Endothelial cell of umbilical vein (primary cell): ENCODE results near the gene MRNIP. TPM values are rescaled to one million over a fixed set of nuclear protein-coding genes. Genes with fewer than 3 reads are reported as not detected.

Source experiments
- BruUV-seq: library from RNA; stranded (reverse); fragments of 400-500 nt; replicated peaks from 2 replicates; lab custom pipeline; 2021; lab: Mats Ljungman, UMichigan
- CTCF ChIA-PET: fragments of 300-600, 350-600 bp; sonication (Branson Sonifier 250); formaldehyde crosslinking; loops from one replicate; lab custom pipeline; 2021; ENCODE audit warnings: antibody characterized with exemption, inconsistent platforms; lab: Charles Lee
- POLR2A ChIA-PET: fragments of 300-600, 350-600 bp; sonication (Branson Sonifier 250); formaldehyde crosslinking; loops from one replicate; lab custom pipeline; 2021; ENCODE audit warnings: antibody characterized with exemption, inconsistent platforms; lab: Charles Lee
- DNase-seq: peaks from one replicate; pipeline ENCODE4 v3.0.0-alpha.2; 2011; ENCODE audit warnings: low read depth, low spot score
- FAIRE-seq: peaks from 2 replicates; lab custom pipeline; 2011; peaks lifted over from hg19 to GRCh38; lab: Jason Lieb, UNC
- H2AFZ ChIP-seq: 2 replicates; pipeline ENCODE4 v1.6.0; 2012; ENCODE audit warnings: low read depth, low read length, control low read depth, inconsistent platforms
- H3K27ac ChIP-seq: 2 replicates; pipeline ENCODE4 v1.5.1; 2011; ENCODE audit warnings: low read depth, mild to moderate bottlenecking, control low read depth, low read length, moderate library complexity; ENCODE audit not compliant: insufficient read depth
- H3K27me3 ChIP-seq, 2 experiments: 2 replicates each; pipeline versions ENCODE4 v1.6.0 to v1.6.1; 2011; ENCODE audit warnings: low read length in 2 of 2, mixed read lengths in 1 of 2; ENCODE audit not compliant: control insufficient read depth in 2 of 2, insufficient read depth in 2 of 2
- H3K36me3 ChIP-seq, 2 experiments: 2 replicates in 1 of 2; 3 replicates in 1 of 2; pipeline ENCODE4 v1.5.1; 2011; ENCODE audit warnings: low read length in 2 of 2, mild to moderate bottlenecking in 1 of 2, moderate library complexity in 1 of 2; ENCODE audit not compliant: control insufficient read depth in 2 of 2, insufficient read depth in 2 of 2; ENCODE audit errors: extremely low read depth in 1 of 2
- H3K4me1 ChIP-seq: 3 replicates; pipeline ENCODE4 v1.5.1; 2011; ENCODE audit warnings: mild to moderate bottlenecking, low read length; ENCODE audit not compliant: control insufficient read depth, insufficient read depth; ENCODE audit errors: extremely low read depth
- H3K4me2 ChIP-seq: 2 replicates; pipeline ENCODE4 v1.6.1; 2011; ENCODE audit warnings: low read length, control low read depth, mixed read lengths; ENCODE audit not compliant: insufficient read depth
- H3K4me3 ChIP-seq, 3 experiments: fragments of 200-600 bp in 1 of 3; sonication (generic), shearing (Covaris generic) in 1 of 3; replicated peaks in 1 of 3; 2 replicates each; pipeline ENCODE4 v1.5.1; 2011 to 2016; ENCODE audit warnings: control low read depth in 3 of 3, low read length in 3 of 3, mild to moderate bottlenecking in 2 of 3, inconsistent platforms in 1 of 3, low read depth in 1 of 3, moderate library complexity in 1 of 3; ENCODE audit not compliant: insufficient read depth in 1 of 3
- H3K79me2 ChIP-seq: 2 replicates; pipeline ENCODE4 v1.6.0; 2012; ENCODE audit warnings: low read length, inconsistent platforms; ENCODE audit not compliant: control insufficient read depth, insufficient read depth
- H3K9ac ChIP-seq: replicated peaks from 2 replicates; pipeline ENCODE3; 2011; ENCODE audit warnings: low read length, control low read depth; ENCODE audit not compliant: insufficient read depth; ENCODE audit errors: extremely low read depth
- H3K9me1 ChIP-seq: replicated peaks from 3 replicates; pipeline ENCODE4 v1.6.0; 2011; ENCODE audit warnings: mild to moderate bottlenecking, low read length; ENCODE audit not compliant: control insufficient read depth, insufficient read depth; ENCODE audit errors: extremely low read depth
- H3K9me3 ChIP-seq: replicated peaks from 2 replicates; pipeline ENCODE4 v1.5.1; 2012; ENCODE audit warnings: low read length, inconsistent platforms; ENCODE audit not compliant: control insufficient read depth, insufficient read depth
- H4K20me1 ChIP-seq: replicated peaks from 2 replicates; pipeline ENCODE3; 2011; ENCODE audit warnings: mild to moderate bottlenecking, low read length; ENCODE audit not compliant: control insufficient read depth, insufficient read depth; ENCODE audit errors: extremely low read depth
- CTCF ChIP-seq, 2 donors: IDR thresholded peaks; 1 replicate in 1 of 2; 2 replicates in 1 of 2; pipeline ENCODE4 v1.5.1; 2011; ENCODE audit warnings: low read length in 2 of 2, mild to moderate bottlenecking in 2 of 2, moderate library complexity in 2 of 2, control low read depth in 1 of 2, inconsistent platforms in 1 of 2, low read depth in 1 of 2; ENCODE audit not compliant: insufficient read depth in 1 of 2; ENCODE audit errors: extremely low read depth in 1 of 2
- EZH2 ChIP-seq: IDR thresholded peaks from 2 replicates; pipeline ENCODE4 v1.6.1; 2012; ENCODE audit warnings: borderline replicate concordance, low read depth, mild to moderate bottlenecking, moderate library complexity, low read length, inconsistent platforms; ENCODE audit not compliant: severe bottlenecking
- FOS ChIP-seq: IDR thresholded peaks from 2 replicates; pipeline ENCODE4 v1.6.1; 2011; ENCODE audit warnings: mild to moderate bottlenecking, low read length, moderate library complexity, borderline replicate concordance; ENCODE audit not compliant: insufficient read depth
- GATA2 ChIP-seq: IDR thresholded peaks from 2 replicates; pipeline ENCODE4 v1.7.0; 2011; ENCODE audit warnings: low read depth, mild to moderate bottlenecking, moderate library complexity, mixed read lengths, low read length; ENCODE audit not compliant: insufficient read length, insufficient read depth
- JUN ChIP-seq: IDR thresholded peaks from 2 replicates; pipeline ENCODE4 v1.6.1; 2011; ENCODE audit warnings: borderline replicate concordance, low read depth; ENCODE audit not compliant: insufficient read length, insufficient read depth
- MAX ChIP-seq: IDR thresholded peaks from 2 replicates; pipeline ENCODE4 v1.6.1; 2011; ENCODE audit not compliant: insufficient read depth, insufficient read length
- MYC ChIP-seq: IDR thresholded peaks from one replicate; pipeline ENCODE4 v1.6.1; 2011; ENCODE audit warnings: mild to moderate bottlenecking, low read depth, low read length
- POLR2A ChIP-seq: IDR thresholded peaks from 2 replicates; pipeline ENCODE4 v1.6.1; 2012; ENCODE audit warnings: low read depth, mild to moderate bottlenecking, control low read depth, low read length
- POLR2AphosphoS5 ChIP-seq: IDR thresholded peaks from 2 replicates; pipeline ENCODE4 v1.6.1; 2012; ENCODE audit warnings: low read depth, mild to moderate bottlenecking, control low read depth, low read length, moderate library complexity; ENCODE audit not compliant: insufficient read depth
- dilution Hi-C: fragments of 300-500 bp; cut with MboI; formaldehyde crosslinking; loops from one replicate; pipeline ENCODE4 v1.15.0; 2019; ENCODE audit warnings: low sequenced_read_pairs; ENCODE audit not compliant: extremely low pct_ligation_motif_present
- intact Hi-C: fragments of 100-400 bp; cut with micrococcal nuclease; formaldehyde crosslinking; loops from one replicate; pipeline ENCODE4 v1.10.0; 2022
- polyA plus RNA-seq, 4 experiments: library from polyadenylated mRNA; depleted of rRNA in 3 of 4; stranded (reverse) in 3 of 4; unstranded in 1 of 4; fragments of >200 nt; gene quantifications; 2 replicates each; pipeline versions ENCODE4 v1.2.1 to v1.2.3, GENCODE V29; 2011 to 2012; ENCODE audit warnings: missing spikeins in 1 of 4
- total RNA-seq: library from RNA; stranded (reverse); gene quantifications from 2 replicates; pipeline ENCODE4 v1.2.3, GENCODE V29; 2021

The MRNIP gene
- total and polyA plus RNA-seq, 2 donors (not counting 3 experiments of a cell fraction or from before 2014, with no cell fraction given) = 17.1 to 19.1 TPM

GRCh38 chr5:179902763-179903158, 44.1 kb upstream of the MRNIP start:
- Histone ChIP-seq H3K79me2 (peaks cover 26% of the 10 kb centered on the region), H2AFZ (no peak overlapping the region), H3K4me2 (no peak overlapping the region), H3K9me3 (no peaks in the 10 kb centered on the region), H3K9me1 (no peaks in the 10 kb centered on the region), H3K27me3 (no peaks in the 10 kb centered on the region), H3K4me1 (peaks cover 26% of the 10 kb centered on the region), H4K20me1 (no peaks in the 10 kb centered on the region), H3K4me3 (no peak overlapping the region), H3K9ac (no peak overlapping the region), H3K36me3 (peaks cover 10 to 26% of the 10 kb centered on the region in 2 experiments), H3K27ac (no peak overlapping the region)
- ChIA-PET POLR2A (no interaction called here), CTCF (no interaction called here)
- no peak for TF ChIP-seq JUN
- BruUV-seq = no TSS peak
- DNase-seq = no peak
- intact Hi-C loops = no loop called here
- no peak for FAIRE-seq
- dilution Hi-C loops = no loop called here

GRCh38 chr5:179901915-179902762, 43.5 kb upstream of the MRNIP start:
- Histone ChIP-seq H3K9me1 (no peaks in the 10 kb centered on the region), H3K36me3 (peaks cover 10 to 32% of the 10 kb centered on the region in 2 experiments), H3K27me3 (no peaks in the 10 kb centered on the region), H4K20me1 (no peaks in the 10 kb centered on the region), H3K4me3 (no peak overlapping the region), H3K9me3 (no peaks in the 10 kb centered on the region), H3K4me2 (no peak overlapping the region), H3K4me1 (peaks cover 26% of the 10 kb centered on the region), H3K9ac (no peak overlapping the region), H3K79me2 (peaks cover 25% of the 10 kb centered on the region), H3K27ac (no peak overlapping the region), H2AFZ (no peak overlapping the region)
- dilution Hi-C loops (no loop called here), intact Hi-C loops (no loop called here)
- no peak for TF ChIP-seq GATA2
- TF ChIP-seq POLR2AphosphoS5 = no peak
- no peak for TF ChIP-seq MAX
- no peak for TF ChIP-seq POLR2A
- TF ChIP-seq MYC = no peak
- TF ChIP-seq JUN = no peak
- no peak for TF ChIP-seq CTCF (IDR thresholded peaks at IDR 0.05; ENCODE audit: extremely low read depth in 1 of 2, insufficient read depth in 1 of 2, low read depth in 1 of 2, low read length in 2 of 2)
- TF ChIP-seq EZH2 = no peak
- TF ChIP-seq FOS = no peak
- CTCF ChIA-PET = no interaction called here
- no TSS peak for BruUV-seq
- POLR2A ChIA-PET = no interaction called here
- FAIRE-seq (no peak), DNase-seq (no peak)
